ENCODE results near the gene MUC5B.
"Not testable (repeated sequence)": the region's sequence is repeated elsewhere in the genome, so short reads cannot be mapped to it uniquely, and the experiment has no call there.

The MUC5B gene

DNA sequence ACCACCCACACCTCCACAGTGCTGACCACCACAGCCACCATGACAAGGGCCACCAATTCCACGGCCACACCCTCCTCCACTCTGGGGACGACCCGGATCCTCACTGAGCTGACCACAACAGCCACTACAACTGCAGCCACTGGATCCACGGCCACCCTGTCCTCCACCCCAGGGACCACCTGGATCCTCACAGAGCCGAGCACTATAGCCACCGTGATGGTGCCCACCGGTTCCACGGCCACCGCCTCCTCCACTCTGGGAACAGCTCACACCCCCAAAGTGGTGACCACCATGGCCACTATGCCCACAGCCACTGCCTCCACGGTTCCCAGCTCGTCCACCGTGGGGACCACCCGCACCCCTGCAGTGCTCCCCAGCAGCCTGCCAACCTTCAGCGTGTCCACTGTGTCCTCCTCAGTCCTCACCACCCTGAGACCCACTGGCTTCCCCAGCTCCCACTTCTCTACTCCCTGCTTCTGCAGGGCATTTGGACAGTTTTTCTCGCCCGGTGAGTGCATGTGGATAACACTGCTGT, 28.4 kb downstream of the MUC5B start:
- no peak for DNase-seq

DNA sequence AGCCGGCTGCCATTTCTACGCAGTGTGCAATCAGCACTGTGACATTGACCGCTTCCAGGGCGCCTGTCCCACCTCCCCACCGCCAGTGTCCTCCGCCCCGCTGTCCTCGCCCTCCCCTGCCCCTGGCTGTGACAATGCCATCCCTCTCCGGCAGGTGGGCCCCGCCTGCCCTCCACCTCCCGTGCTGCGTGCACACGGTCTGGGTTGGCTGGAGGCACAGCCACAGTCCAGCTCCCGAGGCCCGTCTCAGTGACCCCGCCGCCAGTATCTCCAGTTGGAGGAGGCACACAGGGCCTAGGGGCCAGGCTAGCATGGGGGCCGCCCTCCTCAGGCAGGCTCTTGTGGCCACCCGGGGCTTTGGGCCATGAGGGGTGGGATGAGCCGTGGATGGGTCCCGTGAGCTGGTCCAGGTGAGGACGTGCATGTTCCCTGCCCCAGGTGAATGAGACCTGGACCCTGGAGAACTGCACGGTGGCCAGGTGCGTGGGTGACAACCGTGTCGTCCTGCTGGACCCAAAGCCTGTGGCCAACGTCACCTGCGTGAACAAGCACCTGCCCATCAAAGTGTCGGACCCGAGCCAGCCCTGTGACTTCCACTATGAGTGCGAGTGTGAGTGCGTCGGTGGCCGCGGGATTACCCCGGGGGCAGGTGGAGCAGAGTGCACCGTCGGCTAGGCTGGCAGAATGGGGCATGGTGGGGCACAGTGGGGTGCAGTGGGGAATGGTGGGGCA, 29.7 kb downstream of the MUC5B start:
- no peak for DNase-seq

DNA sequence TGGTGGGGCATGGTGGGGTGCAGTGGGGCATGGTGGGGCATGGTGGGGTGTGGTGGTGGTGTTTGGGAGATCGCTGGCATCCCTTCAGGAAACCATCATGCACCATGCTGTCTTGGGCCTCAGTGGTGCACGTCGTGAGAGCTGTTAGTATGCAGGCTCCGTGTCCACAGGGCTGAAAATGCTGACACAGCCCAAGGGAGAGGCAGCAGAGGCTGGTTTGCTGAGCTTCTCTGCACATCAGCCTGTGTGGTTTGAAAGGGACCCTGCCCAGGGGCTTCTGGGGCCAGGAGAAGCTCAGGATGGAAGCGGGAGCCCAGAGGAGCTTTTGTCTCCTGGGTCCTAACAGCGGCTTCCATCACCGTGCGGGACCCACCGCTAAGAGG, 30.2 kb downstream of the MUC5B start:
- no peak for DNase-seq

DNA sequence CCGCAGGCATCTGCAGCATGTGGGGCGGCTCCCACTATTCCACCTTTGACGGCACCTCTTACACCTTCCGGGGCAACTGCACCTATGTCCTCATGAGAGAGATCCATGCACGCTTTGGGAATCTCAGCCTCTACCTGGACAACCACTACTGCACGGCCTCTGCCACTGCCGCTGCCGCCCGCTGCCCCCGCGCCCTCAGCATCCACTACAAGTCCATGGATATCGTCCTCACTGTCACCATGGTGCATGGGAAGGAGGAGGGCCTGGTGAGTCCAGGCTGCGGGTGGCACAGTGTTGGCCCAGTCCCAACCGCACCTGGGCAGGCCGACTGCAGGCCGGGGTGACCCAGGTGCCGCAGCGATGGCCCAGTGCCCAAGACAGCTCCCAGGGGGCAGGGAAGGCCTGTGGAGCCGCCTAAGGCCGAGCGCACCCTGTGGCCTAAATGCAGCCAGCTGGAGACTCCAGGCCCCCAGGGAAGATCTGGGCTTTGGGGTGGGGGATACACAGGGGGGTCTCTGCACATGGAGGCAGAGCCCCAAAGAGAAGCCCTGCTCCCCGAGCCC, 31.3 kb downstream of the MUC5B start:
- DNase-seq: no peak

DNA sequence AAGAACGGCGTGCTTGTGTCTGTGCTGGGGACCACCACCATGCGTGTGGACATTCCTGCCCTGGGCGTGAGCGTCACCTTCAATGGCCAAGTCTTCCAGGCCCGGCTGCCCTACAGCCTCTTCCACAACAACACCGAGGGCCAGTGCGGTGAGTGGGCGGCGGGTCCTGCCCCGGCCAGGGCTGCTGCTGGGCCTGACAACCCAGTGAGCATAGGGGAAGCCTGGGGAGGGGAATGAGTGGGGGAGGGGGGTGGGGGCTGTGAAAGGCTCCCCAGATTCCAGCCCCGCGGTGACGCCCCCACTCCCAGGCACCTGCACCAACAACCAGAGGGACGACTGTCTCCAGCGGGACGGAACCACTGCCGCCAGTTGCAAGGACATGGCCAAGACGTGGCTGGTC, 31.9 kb downstream of the MUC5B start:
- DNase-seq: no peak

DNA sequence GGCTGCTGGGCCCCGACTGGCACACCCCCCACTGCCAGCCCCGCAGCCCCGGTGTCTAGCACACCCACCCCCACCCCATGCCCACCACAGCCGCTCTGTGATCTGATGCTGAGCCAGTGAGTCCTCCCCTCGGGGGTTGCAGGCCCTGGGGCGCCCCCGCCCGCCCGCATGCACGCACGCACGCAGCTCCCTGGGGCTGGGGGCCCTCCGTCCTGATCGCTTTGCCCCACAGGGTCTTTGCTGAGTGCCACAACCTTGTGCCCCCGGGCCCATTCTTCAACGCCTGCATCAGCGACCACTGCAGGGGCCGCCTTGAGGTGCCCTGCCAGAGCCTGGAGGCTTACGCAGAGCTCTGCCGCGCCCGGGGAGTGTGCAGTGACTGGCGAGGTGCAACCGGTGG, 32.3 kb downstream of the MUC5B start:
- no peak for DNase-seq

DNA sequence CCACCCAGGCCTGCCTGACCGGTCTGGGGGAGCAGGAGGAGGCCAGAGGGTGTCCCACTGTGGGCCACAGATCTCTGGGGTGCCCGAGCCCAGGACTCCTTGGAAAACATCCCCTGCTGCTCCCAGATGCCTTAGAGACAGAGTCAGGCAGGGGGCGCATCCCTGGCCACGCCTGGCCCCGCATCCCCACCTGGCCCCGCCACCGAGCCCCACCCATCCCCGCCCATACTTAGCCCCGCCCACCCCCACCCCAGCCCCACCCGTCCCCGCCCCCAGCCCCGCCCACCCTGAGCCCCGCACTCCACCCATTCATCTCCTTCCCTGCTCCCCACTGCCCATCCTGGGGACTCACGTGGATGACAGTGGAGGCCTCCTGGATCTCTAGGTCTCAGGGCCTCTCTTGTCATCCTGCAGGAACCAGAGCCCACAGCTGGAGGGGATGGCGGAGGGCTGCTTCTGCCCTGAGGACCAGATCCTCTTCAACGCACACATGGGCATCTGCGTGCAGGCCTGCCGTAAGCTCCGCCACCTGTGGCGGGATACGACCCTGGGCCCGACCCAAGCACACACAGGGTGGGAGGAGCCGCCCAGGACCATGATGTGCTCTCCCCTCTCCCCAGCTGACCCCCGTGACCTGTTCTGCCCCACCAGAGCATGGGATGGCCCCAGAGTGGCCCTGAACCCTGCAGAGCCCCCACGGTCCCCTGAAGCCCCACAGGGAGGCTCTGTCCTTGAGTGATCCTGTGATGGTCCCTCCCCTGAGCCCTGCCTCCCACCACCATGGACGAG, 33.6 kb downstream of the MUC5B start:
- DNase-seq: no peak

DNA sequence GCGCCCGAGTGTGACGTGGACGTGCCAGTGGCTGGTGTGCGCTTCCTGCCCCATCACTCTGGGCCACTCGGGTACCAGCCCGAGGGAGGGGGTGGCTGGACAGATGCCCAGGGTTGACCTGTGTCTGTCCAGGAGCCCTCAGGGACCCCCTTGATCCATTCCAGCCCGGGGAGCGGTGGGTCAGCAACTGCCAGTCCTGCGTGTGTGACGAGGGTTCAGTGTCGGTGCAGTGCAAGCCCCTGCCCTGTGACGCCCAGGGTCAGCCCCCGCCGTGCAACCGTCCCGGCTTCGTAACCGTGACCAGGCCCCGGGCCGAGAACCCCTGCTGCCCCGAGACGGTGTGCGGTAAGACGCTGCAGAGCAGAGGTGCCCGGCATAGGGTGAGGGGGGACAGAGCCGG, 34.5 kb downstream of the MUC5B start:
- no peak for DNase-seq

DNA sequence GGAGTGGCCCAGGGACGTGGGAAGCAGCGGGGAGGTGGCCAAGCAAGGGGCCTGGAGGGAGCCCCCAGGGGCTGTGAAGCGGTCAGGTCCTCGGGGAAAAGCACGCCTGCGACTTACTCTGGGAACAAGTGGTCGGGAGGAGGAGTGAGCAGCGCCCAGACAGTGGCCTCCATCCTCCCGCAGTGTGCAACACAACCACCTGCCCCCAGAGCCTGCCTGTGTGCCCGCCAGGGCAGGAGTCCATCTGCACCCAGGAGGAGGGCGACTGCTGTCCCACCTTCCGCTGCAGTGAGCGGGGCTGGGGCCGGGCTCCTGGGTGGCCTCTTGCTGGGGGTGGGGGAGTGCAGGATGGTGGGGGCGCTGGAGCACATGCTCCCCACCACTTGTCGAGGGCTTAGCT, 35.0 kb downstream of the MUC5B start:
- DNase-seq: no peak

DNA sequence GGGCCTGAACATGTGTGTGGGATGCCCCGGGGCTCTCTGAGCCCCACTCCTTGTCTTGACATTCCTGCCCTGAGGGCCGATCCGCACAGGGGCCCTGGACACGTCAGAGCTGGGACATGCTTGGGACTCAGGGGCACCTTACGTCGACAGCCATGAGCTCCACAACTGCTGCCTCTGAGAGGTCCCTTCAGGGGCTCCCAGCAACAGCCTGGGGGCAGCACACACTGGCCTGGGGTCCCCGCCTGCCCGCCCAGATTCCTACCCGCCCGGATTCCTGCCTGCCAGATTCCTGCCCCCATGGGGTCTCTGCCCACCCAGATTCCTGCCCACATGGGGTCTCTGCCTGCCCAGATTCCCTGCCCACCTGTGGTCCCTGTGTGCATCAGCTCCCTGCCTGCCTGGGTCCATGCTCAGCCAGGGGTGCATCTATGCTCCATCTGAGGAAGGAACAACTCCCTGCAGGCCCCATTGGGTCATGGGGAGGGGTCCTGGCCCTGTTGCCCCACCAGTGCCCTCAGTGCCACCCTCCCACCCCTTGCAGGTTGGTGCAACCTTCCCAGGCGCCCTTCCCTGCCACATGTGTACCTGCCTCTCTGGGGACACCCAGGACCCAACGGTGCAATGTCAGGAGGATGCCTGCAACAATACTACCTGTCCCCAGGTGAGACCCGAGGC, 35.7 kb downstream of the MUC5B start:
- no peak for DNase-seq

DNA sequence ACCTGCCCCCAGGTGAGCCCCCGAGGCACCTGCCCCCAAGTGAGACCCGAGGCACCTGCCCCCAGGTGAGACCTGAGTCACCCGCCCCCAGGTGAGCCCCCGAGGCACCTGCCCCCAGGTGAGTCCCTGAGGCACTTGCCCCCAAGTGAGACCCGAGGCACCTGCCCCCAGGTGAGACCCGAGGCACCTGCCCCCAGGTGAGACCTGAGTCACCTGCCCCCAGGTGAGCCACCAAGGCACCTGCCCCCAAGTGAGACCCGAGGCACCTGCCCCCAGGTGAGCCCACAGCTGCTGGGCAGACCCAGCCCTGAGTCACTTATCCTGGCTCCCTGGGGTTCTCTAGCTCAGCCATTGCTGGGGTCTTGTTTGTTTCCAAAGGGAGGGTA, 36.2 kb downstream of the MUC5B start:
- no peak for DNase-seq

DNA sequence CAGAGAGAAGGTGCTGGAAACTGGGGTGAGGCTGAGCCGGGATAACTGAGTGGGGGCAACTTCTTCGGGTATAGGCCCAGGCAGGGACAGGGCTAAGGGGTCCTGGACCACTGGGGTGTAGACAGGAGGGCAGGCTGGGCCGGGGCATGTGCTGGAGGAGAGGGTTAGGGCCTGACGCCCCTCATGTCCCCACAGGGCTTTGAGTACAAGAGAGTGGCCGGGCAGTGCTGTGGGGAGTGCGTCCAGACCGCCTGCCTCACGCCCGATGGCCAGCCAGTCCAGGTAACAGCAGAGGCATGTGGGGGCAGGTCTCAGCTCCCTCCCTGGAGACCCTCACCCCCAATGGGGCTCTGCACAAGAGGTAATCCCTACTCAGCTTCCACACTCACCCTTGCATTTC, 36.7 kb downstream of the MUC5B start:
- no peak for DNase-seq

DNA sequence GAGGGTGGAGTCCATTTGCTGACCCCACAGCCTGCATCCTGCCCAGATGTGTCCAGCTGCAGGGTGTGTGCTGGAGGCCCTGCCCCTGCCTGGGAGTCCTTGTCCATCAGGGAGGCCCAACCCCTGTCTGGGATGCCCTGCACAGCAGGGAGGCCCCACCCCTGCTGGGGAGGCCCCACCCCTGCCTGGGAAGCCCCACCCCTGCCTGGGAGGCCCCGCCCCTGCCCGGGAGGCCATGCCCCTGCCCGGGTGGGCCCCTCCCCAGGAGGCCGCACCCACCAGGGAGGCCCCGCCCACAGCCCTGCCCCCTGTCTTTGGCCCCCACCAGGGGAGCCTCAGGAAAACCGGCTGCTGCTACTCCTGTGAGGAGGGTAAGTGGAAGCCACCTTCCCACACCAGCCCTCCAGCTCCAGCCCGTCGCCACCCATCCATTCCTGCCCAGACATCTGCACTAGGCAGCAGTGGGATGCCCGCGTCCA, 37.2 kb downstream of the MUC5B start:
- DNase-seq: peak in 1 of 2 experiments; percentile 9

DNA sequence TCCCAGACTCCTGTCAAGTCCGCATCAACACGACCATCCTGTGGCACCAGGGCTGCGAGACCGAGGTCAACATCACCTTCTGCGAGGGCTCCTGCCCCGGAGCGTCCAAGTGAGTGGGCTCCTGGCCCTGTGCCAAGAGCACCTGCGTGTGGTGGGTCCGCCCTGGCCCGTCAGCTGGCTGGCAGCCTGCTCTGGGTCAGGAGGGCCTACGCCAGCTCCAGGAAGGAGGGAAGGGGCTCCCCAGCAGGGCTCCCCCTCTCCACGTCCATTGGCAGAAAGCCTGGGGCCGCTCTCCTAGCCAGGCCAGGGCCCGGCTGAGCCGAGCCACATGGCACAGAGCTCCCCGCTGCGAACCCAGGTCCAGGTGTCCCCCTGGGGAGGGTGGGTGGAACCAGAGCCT, 37.8 kb downstream of the MUC5B start:
- no peak for DNase-seq

DNA sequence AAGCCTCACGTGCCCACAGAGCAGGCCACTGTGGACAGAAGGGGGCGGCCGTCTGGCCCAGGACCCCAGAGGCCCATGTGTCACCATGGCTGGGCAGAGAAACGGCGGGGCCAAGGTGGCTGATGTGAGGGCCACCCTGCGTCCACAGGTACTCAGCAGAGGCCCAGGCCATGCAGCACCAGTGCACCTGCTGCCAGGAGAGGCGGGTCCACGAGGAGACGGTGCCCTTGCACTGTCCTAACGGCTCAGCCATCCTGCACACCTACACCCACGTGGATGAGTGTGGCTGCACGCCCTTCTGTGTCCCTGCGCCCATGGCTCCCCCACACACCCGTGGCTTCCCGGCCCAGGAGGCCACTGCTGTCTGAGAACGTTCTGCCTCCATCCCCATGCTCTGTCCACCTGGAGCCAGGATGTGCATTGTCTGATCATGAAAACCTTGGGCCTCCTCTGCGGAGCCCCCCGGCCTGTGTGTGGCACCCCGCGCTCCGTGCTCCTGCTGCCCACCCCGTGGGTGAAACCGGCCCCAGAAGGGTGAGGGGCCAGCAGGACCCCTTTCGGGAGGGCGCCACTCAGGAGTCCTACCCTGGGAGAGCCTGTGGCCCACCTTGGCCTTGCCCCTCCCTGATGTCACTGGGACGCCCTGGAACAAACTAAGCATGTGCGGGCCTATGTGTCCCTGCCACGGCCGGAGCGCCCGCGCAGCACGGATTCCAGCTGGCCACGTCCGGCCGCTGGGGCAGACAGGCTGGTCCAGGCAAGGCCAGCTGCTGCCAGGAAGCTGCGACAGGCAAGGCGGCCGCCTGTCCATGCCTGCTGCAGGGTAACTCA, 38.6 kb downstream of the MUC5B start:
- no peak for DNase-seq

DNA sequence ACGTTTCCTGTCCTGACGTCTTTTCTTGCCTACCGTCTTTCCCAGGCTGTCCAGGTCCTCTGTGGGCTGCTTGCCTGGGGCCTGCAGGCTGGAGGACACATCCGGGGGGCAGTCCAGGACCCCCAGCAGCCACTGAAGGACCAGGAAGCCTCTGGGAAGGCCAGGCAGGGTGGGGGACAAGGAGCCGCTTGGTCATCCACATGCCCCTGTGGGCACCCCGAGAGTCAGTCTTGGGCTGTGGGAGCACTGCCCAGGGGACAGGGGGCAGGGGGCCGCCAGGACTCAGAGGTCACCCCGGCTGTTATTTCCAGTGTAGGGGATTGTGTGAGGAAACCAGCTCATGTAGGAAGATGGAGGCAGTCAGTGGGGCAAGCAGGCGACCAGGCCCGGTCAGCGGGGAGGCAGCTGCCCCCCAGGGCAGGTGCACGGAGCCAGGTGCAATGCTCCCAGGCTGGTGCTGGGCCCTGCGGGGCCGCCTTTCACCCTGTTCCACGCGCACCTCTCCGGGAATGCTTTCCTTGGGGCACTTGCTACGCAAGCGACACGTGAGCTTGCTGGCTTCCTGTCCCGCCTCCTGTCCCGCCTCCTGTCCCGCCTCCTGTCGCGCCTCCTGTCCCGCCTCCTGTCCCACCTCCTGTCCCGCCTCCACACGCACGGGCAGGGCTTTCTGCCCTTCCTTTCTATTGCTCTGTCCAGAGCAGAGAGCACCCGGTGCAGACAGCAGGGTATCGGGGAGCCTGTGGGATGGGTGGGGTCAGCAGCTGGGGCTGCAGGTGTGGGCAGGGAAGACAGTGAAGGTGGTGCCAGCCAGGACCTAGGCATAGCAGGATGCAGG, 39.5 kb downstream of the MUC5B start:
- DNase-seq: peak; percentile 66 to 81

DNA sequence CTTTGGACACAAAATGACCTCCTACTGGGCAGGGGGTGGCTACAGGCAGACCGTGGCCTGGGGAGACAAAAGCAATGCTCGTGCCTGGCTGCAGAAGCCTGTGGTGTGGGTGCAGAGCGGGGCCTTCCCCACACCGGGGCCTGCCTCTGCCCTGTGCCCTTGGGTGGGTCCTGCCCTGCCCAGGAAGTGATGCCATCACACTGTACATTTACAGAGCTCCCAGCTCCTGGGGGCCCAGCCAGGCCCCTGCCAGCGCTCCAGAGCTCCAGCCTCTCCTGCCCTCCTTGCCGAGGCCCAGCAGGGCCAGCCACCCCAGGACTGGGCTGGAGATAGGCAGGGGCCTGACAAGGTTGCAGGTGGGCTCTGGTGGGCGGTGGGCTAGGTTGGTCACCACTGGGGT, 40.1 kb downstream of the MUC5B start:
- no peak for DNase-seq

DNA sequence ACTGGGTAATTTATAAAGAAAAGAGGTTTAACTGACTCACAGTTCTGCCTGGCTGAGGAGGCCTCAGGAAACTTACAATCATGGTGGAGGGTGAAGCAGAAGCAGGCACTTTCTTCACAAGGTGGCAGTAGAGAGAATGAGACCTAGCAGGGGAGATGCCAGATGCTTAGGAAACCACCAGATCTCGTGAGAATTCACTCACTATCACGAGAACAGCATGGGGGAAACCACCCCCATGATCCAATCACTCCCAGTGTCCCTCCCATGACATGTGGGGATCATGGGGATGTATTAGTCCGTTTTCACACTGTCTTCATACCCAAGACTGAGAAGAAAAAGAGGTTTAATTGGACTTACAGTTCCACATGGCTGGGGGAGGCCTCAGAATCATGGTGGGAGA, 41.6 kb downstream of the MUC5B start:
- not testable (repeated sequence) for DNase-seq

DNA sequence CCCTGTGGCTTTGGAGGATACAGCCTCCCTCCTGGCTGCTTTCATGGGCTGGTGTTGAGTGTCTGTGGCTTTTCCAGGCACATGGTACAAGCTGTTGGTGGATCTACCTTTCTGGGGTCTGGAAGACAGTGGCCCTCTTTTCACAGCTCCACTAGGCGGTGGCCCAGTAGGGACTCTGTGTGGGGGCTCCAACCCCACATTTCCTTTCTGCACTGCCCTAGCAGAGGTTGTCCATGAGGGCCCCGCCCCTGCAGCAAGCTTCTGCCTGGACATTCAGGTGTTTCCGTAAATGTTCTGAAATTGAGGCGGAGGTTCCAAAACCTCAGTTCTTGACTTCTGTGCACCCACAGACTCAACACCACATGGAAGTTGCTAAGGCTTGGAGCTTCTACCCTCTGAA, 42.6 kb downstream of the MUC5B start:
- not testable (repeated sequence) for DNase-seq

DNA sequence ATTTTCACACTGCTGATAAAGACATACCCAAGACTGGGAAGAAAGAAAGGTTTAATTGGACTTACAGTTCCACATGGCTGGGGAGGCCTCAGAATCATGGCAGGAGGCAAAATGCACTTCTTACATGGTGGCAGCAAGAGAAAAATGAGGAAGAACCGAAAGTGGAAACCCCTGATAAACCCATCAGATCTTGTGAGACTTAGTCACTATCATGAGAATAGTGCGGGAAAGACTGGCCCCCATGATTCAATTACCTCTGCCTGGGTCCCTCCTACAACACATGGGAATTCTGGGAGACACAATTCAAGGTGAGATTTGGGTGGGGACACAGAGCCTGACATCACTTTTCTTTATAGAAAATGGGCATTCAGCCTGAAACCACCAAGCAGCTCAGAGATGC, 44.1 kb downstream of the MUC5B start:
- not testable (repeated sequence) for DNase-seq

DNA sequence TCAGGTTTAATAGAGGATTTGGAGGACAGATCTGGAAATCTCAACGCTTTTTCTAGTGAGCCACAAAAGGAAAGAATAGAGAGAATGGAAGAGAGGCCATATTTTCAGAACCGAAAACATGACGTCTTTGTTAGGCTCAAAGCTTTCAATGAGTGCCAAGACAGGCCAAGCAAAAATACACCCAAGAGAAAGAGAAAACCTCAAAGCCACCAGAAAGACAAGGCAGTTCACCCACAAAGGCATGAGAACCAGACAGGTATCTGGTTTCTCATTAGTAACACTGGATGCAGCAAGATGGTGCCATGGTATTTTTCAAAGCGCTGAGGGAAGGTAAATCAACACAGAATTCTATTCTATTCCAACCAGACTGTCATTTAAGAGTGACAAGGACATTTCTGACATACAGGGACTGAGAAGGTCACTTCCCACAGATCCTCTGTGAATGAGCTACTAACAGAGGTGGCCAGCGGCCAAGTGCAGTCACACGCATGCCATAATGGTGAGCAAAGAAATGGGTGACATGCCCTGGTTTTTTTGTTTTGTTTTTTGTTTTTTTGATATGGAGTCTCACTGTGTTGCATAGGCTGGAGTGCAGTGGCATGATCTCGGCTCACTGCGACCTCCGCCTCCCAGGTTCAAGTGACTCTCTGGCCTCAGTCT, 44.7 kb downstream of the MUC5B start:
- no peak for DNase-seq

All from NCI-H187 (cell line).